IPS-NIHi11 (cell line): ENCODE measurements around the gene MTRF1.
"Not testable (repeated sequence)": the region's sequence is repeated elsewhere in the genome, so short reads cannot be mapped to it uniquely, and the experiment has no call there.

Experiments used
- DNase-seq: peaks from one replicate; pipeline ENCODE4 v3.0.0; 2012; ENCODE audit warnings: mixed read lengths, low spot score

The MTRF1 gene

GRCh38 chr13:41222259-41222852 is 41.0 kb downstream of the MTRF1 start:
- DNase-seq = peak; percentile 73

GRCh38 chr13:41220401-41220800 is 43.0 kb downstream of the MTRF1 start:
- no peak for DNase-seq

- DNase-seq = no peak
Measured at GRCh38 chr13:41216160-41216559, 47.2 kb downstream of the MTRF1 start.

GRCh38 chr13:41213919-41214318 is 49.5 kb downstream of the MTRF1 start:
- DNase-seq = no peak

GRCh38 chr13:41213316-41213715 is 50.1 kb downstream of the MTRF1 start:
- DNase-seq = no peak

GRCh38 chr13:41212881-41213280 is 50.5 kb downstream of the MTRF1 start:
- no peak for DNase-seq

- no peak for DNase-seq
Measured at GRCh38 chr13:41211062-41211461, 52.3 kb downstream of the MTRF1 start.

GRCh38 chr13:41206467-41206866 is 56.9 kb downstream of the MTRF1 start:
- DNase-seq = no peak

- no peak for DNase-seq
Measured at GRCh38 chr13:41203810-41204209, 59.6 kb downstream of the MTRF1 start.

- DNase-seq = no peak
Measured at GRCh38 chr13:41200126-41200525, 63.2 kb downstream of the MTRF1 start.

GRCh38 chr13:41199526-41199925 is 63.9 kb downstream of the MTRF1 start:
- no peak for DNase-seq

GRCh38 chr13:41199079-41199478 is 64.3 kb downstream of the MTRF1 start:
- no peak for DNase-seq

GRCh38 chr13:41196620-41197019 is 66.8 kb downstream of the MTRF1 start:
- peak; percentile 11 for DNase-seq

- DNase-seq = no peak
Measured at GRCh38 chr13:41196011-41196410, 67.4 kb downstream of the MTRF1 start.

GRCh38 chr13:41193919-41194824 is 69.2 kb downstream of the MTRF1 start, which contains the start of gene KBTBD7:
Gene KBTBD7, minus strand, starts transcription at chr13:41194569. Its CDS starts 312 bp downstream, at chr13:41194257.
- peak; percentile 92 for DNase-seq

GRCh38 chr13:41193469-41193868 is 69.9 kb downstream of the MTRF1 start:
- no peak for DNase-seq

GRCh38 chr13:41188584-41188983 is 74.8 kb downstream of the MTRF1 start:
- DNase-seq = no peak

- no peak for DNase-seq
Measured at GRCh38 chr13:41186481-41186880, 76.9 kb downstream of the MTRF1 start.

- no peak for DNase-seq
Measured at GRCh38 chr13:41182231-41182630, 81.1 kb downstream of the MTRF1 start.

- DNase-seq = no peak
Measured at GRCh38 chr13:41179593-41180250, 83.7 kb downstream of the MTRF1 start.

GRCh38 chr13:41178040-41178439 is 85.3 kb downstream of the MTRF1 start:
- DNase-seq = no peak

- no peak for DNase-seq
Measured at GRCh38 chr13:41177616-41178015, 85.8 kb downstream of the MTRF1 start.

GRCh38 chr13:41175576-41175975 is 87.8 kb downstream of the MTRF1 start:
- not testable (repeated sequence) for DNase-seq
